Measurements from ENCODE around the gene INPP5A. TPM values are rescaled to one million over a fixed set of nuclear protein-coding genes. Genes with fewer than 3 reads are reported as not detected.

Gene INPP5A
- total RNA-seq, 1 experiment from 2014 or later: 12.3 TPM

- no peaks in the 10 kb centered on the region for H3K4me1 ChIP-seq (ENCODE audit: control insufficient read depth in 1 of 2, insufficient read depth in 2 of 2, low read length in 2 of 2)
Observed at GRCh38 chr10:132545659-132546367, 8.2 kb downstream of the INPP5A start.

More at GRCh38 chr10:132545659-132546367, 8.2 kb downstream of the INPP5A start:
- H4K20me1 ChIP-seq (ENCODE audit: insufficient read depth): no peaks in the 10 kb centered on the region
- no peak overlapping the region for H3K4me3 ChIP-seq (replicated peaks in 1 of 2; ENCODE audit: low read depth in 1 of 2, low read length in 2 of 2)
- TF ChIP-seq EZH2phosphoT487 (IDR thresholded peaks at IDR 0.05; ENCODE audit: borderline replicate concordance) (no peak), EZH2 (IDR thresholded peaks at IDR 0.05) (no peak), POLR2AphosphoS5 (IDR thresholded peaks at IDR 0.05; ENCODE audit: low read depth, low read length) (no peak), CTCF (IDR thresholded peaks at IDR 0.05 in 2 of 3, conservative IDR thresholded peaks at IDR 0.05 in 1 of 3; ENCODE audit: borderline replicate concordance in 1 of 3, insufficient read depth in 1 of 3, low read depth in 2 of 3, low read length in 2 of 3) (no peak), POLR2A (IDR thresholded peaks at IDR 0.05; ENCODE audit: borderline replicate concordance, extremely low read depth, insufficient read depth, insufficient read length) (no peak), ELF1 (IDR thresholded peaks at IDR 0.05; ENCODE audit: borderline replicate concordance, low read depth) (no peak), CBX3 (IDR thresholded peaks at IDR 0.05; ENCODE audit: low read depth) (no peak), SIN3A (IDR thresholded peaks at IDR 0.05; ENCODE audit: low read depth) (no peak), ATF3 (IDR thresholded peaks at IDR 0.05) (no peak), SP1 (IDR thresholded peaks at IDR 0.05; ENCODE audit: low read depth) (no peak), TCF7L2 (IDR thresholded peaks at IDR 0.05; ENCODE audit: borderline replicate concordance, extremely low read depth, insufficient read depth, insufficient read length) (no peak), RAD21 (IDR thresholded peaks at IDR 0.05; ENCODE audit: low read depth) (no peak), EGR1 (IDR thresholded peaks at IDR 0.05; ENCODE audit: low read depth) (no peak)
- TF ChIP-seq, protein P1, sequence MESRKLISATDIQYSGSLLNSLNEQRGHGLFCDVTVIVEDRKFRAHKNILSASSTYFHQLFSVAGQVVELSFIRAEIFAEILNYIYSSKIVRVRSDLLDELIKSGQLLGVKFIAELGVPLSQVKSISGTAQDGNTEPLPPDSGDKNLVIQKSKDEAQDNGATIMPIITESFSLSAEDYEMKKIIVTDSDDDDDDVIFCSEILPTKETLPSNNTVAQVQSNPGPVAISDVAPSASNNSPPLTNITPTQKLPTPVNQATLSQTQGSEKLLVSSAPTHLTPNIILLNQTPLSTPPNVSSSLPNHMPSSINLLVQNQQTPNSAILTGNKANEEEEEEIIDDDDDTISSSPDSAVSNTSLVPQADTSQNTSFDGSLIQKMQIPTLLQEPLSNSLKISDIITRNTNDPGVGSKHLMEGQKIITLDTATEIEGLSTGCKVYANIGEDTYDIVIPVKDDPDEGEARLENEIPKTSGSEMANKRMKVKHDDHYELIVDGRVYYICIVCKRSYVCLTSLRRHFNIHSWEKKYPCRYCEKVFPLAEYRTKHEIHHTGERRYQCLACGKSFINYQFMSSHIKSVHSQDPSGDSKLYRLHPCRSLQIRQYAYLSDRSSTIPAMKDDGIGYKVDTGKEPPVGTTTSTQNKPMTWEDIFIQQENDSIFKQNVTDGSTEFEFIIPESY (IDR thresholded peaks at IDR 0.05; ENCODE audit: extremely low read depth, insufficient replicate concordance, low read length): no peak
- BruUV-seq (replicated peaks): no TSS peak
- no peaks in the 10 kb centered on the region for H3K79me2 ChIP-seq (ENCODE audit: insufficient read depth, low read length)
- no peak overlapping the region for H3K27ac ChIP-seq (ENCODE audit: low read depth, low read length)
- intact Hi-C loops (cut with micrococcal nuclease): no loop called here
- POLR2A ChIA-PET: no interaction called here
- H3K9me3 ChIP-seq (ENCODE audit: control insufficient read depth in 1 of 2, insufficient read depth in 1 of 2, low read depth in 1 of 2, low read length in 2 of 2): no peaks in the 10 kb centered on the region
- no peaks in the 10 kb centered on the region for H3K36me3 ChIP-seq (ENCODE audit: control insufficient read depth in 1 of 2, insufficient read depth in 2 of 2, low read length in 2 of 2)
- H3K27me3 ChIP-seq (ENCODE audit: insufficient read depth, low read length): no peaks in the 10 kb centered on the region
- no peak overlapping the region for H3K4me2 ChIP-seq (ENCODE audit: low read length)
- CTCF ChIA-PET: no interaction called here
- RAD21 ChIA-PET (ENCODE audit: low non-redundant PET in 1 of 2, low total read pairs in 2 of 2, uncharacterized antibody in 2 of 2, unreplicated experiment in 2 of 2): no interaction called here
- no peak overlapping the region for H3K9ac ChIP-seq (ENCODE audit: low read length)
- no peak for DNase-seq (ENCODE audit: low read depth, low spot score)
- no peak overlapping the region for H2AFZ ChIP-seq (ENCODE audit: low read depth, low read length, poor library complexity, severe bottlenecking)
- no peaks in the 10 kb centered on the region for H3K9me2 ChIP-seq (ENCODE audit: insufficient read depth)
- no peak for ATAC-seq
